Measurements from ENCODE around the gene TRPV4.

DNA sequence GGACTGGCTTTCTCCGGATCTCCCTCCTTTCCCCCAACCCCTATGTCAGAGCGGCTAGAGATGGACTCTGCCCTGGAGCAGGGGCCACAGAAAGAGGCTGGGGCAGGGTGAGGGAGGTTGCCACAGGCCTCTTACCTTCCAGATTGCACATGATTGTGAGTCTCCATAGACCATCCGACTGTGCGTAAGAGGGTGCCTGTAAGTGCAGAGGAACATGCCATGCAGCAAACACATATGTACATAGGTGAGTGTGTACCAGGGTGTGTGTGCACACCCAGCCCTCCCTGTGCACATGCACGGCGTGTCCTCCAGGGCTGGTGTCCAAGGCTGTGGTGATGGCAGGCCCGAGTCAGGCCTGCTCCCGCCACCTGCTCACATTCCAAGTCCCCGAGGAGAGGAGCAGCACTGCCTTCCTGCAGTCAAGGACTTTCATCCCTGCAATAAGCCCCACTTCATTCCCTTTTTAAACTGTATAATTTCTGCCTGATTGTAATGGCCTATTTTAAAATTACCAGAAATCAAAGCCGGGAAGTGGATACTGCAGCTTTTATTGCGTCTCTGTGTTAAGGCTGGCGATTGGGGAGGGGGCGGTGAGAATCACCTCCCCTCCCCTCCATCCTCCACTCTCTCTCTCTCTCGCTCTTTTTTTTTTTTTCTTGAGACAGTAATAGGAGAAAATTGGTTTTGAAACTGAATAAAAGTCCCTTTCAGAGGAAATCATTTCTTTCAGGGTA is 91.1 kb downstream of the TRPV4 start:
- TF ChIP-seq CTCF (conservative IDR thresholded peaks at IDR 0.05; ENCODE audit: low read depth in 2 of 2) (no peak), POLR2AphosphoS5 (IDR thresholded peaks at IDR 0.05; ENCODE audit: low read depth) (no peak), ETS1 (IDR thresholded peaks at IDR 0.05) (no peak), NANOG (IDR thresholded peaks at IDR 0.05; ENCODE audit: borderline replicate concordance) (no peak), EZH2 (IDR thresholded peaks at IDR 0.05; ENCODE audit: low read depth, unreplicated experiment) (no peak)
- TF ChIP-seq, protein P1, sequence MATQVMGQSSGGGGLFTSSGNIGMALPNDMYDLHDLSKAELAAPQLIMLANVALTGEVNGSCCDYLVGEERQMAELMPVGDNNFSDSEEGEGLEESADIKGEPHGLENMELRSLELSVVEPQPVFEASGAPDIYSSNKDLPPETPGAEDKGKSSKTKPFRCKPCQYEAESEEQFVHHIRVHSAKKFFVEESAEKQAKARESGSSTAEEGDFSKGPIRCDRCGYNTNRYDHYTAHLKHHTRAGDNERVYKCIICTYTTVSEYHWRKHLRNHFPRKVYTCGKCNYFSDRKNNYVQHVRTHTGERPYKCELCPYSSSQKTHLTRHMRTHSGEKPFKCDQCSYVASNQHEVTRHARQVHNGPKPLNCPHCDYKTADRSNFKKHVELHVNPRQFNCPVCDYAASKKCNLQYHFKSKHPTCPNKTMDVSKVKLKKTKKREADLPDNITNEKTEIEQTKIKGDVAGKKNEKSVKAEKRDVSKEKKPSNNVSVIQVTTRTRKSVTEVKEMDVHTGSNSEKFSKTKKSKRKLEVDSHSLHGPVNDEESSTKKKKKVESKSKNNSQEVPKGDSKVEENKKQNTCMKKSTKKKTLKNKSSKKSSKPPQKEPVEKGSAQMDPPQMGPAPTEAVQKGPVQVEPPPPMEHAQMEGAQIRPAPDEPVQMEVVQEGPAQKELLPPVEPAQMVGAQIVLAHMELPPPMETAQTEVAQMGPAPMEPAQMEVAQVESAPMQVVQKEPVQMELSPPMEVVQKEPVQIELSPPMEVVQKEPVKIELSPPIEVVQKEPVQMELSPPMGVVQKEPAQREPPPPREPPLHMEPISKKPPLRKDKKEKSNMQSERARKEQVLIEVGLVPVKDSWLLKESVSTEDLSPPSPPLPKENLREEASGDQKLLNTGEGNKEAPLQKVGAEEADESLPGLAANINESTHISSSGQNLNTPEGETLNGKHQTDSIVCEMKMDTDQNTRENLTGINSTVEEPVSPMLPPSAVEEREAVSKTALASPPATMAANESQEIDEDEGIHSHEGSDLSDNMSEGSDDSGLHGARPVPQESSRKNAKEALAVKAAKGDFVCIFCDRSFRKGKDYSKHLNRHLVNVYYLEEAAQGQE (IDR thresholded peaks at IDR 0.05; ENCODE audit: unreplicated experiment): no peak

All from GM23338 (cell line).